SU-DHL-6 (cell line): ENCODE measurements around the gene SERPINB2.

Source experiments
- EZH2phosphoT487 ChIP-seq: fragments of 200-600 bp; sonication (generic), shearing (Covaris generic); conservative IDR thresholded peaks from 2 replicates; pipeline ENCODE4 v1.6.1; 2018; ENCODE audit warnings: mild to moderate bottlenecking, antibody characterized with exemption, low read length, moderate library complexity, mixed read lengths
- TF ChIP-seq, protein P1 (sequence below): fragments of 200-600 bp; sonication (generic); IDR thresholded peaks from one replicate; pipeline ENCODE4 v1.5.1; 2017; ENCODE audit warnings: antibody characterized with exemption, mild to moderate bottlenecking, low read length, moderate library complexity; ENCODE audit not compliant: insufficient read depth, poor library complexity, severe bottlenecking

DNA sequence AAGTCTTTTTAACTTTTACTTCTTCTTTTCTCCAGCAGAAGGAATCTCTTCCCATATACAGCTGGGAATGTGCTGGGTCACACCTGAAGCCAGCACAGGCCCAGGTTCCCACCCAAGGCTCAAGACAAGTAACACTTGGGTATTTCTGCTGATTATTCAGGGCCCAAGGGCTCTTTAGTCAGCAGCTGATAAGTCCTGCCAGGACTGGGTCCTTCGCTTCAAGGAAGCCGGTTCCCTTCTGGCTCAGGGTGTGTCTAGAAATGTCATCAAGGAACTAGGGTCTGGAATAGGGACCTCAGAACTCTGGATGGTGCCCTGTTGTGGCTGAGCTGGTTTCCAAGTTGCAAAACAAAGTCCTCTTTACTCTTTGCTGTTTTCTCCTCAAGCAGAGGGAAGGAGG lies 27.0 kb upstream of the SERPINB2 start:
- TF ChIP-seq, protein P1, sequence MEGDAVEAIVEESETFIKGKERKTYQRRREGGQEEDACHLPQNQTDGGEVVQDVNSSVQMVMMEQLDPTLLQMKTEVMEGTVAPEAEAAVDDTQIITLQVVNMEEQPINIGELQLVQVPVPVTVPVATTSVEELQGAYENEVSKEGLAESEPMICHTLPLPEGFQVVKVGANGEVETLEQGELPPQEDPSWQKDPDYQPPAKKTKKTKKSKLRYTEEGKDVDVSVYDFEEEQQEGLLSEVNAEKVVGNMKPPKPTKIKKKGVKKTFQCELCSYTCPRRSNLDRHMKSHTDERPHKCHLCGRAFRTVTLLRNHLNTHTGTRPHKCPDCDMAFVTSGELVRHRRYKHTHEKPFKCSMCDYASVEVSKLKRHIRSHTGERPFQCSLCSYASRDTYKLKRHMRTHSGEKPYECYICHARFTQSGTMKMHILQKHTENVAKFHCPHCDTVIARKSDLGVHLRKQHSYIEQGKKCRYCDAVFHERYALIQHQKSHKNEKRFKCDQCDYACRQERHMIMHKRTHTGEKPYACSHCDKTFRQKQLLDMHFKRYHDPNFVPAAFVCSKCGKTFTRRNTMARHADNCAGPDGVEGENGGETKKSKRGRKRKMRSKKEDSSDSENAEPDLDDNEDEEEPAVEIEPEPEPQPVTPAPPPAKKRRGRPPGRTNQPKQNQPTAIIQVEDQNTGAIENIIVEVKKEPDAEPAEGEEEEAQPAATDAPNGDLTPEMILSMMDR = no peak
- no peak for TF ChIP-seq EZH2phosphoT487
